ENCODE results near the gene ODAD2.
"Not testable (repeated sequence)": the region's sequence is repeated elsewhere in the genome, so short reads cannot be mapped to it uniquely, and the experiment has no call there.

The ODAD2 gene

GRCh38 chr10:27998178-27998953 is 513 bp downstream of the ODAD2 start:
- peak overlapping the region; percentile 57 for H3K4me3 ChIP-seq (ENCODE audit: low read depth, low read length)
- DNase-seq (ENCODE audit: low read depth), result peak; percentile 24

GRCh38 chr10:27997865-27998177 is 1.1 kb downstream of the ODAD2 start:
- TF ChIP-seq CTCF (conservative IDR thresholded peaks at IDR 0.05; ENCODE audit: low read depth, low read length), result no peak
- H3K4me3 ChIP-seq (ENCODE audit: low read depth, low read length), result peak overlapping the region; percentile 57
- no peak for DNase-seq (ENCODE audit: low read depth)

More at GRCh38 chr10:27998178-27998953, 513 bp downstream of the ODAD2 start:
- no peak for TF ChIP-seq CTCF (conservative IDR thresholded peaks at IDR 0.05; ENCODE audit: low read depth, low read length)

GRCh38 chr10:27995311-27995710 is 3.6 kb downstream of the ODAD2 start:
- DNase-seq (ENCODE audit: low read depth), result no peak
- no peak overlapping the region for H3K4me3 ChIP-seq (ENCODE audit: low read depth, low read length)
- TF ChIP-seq CTCF (conservative IDR thresholded peaks at IDR 0.05; ENCODE audit: low read depth, low read length), result no peak

- not testable (repeated sequence) for H3K4me3 ChIP-seq (ENCODE audit: low read depth, low read length); DNase-seq (ENCODE audit: low read depth)
These were observed 9.5 kb downstream of the ODAD2 start for GRCh38 chr10:27989357-27989756.

GRCh38 chr10:27986821-27987220 is 12.1 kb downstream of the ODAD2 start:
- no peak for DNase-seq (ENCODE audit: low read depth)
- H3K4me3 ChIP-seq (ENCODE audit: low read depth, low read length), result no peak overlapping the region
- TF ChIP-seq CTCF (conservative IDR thresholded peaks at IDR 0.05; ENCODE audit: low read depth, low read length), result no peak

GRCh38 chr10:27982875-27983543 is 15.9 kb downstream of the ODAD2 start:
- TF ChIP-seq CTCF (conservative IDR thresholded peaks at IDR 0.05; ENCODE audit: low read depth, low read length), result no peak
- DNase-seq (ENCODE audit: low read depth), result no peak
- H3K4me3 ChIP-seq (ENCODE audit: low read depth, low read length), result no peak overlapping the region

- no peak for DNase-seq (ENCODE audit: low read depth)
- no peak overlapping the region for H3K4me3 ChIP-seq (ENCODE audit: low read depth, low read length)
- no peak for TF ChIP-seq CTCF (conservative IDR thresholded peaks at IDR 0.05; ENCODE audit: low read depth, low read length)
These were observed 17.1 kb downstream of the ODAD2 start for GRCh38 chr10:27981744-27982143.

- H3K4me3 ChIP-seq (ENCODE audit: low read depth, low read length); DNase-seq (ENCODE audit: low read depth): not testable (repeated sequence)
These were observed 28.1 kb downstream of the ODAD2 start for GRCh38 chr10:27970795-27971194.

GRCh38 chr10:27969931-27970330 is 28.9 kb downstream of the ODAD2 start:
- not testable (repeated sequence) for DNase-seq (ENCODE audit: low read depth); H3K4me3 ChIP-seq (ENCODE audit: low read depth, low read length)
